ENCODE measurements around the gene UBXN4. TPM values are rescaled to one million over a fixed set of nuclear protein-coding genes. Genes with fewer than 3 reads are reported as not detected.

The UBXN4 gene
- total and polyA plus RNA-seq, 2 of the 13 experiments (the other 11 are each of a cell fraction or from before 2014, with no cell fraction given) = 74.2 to 104 TPM

DNA sequence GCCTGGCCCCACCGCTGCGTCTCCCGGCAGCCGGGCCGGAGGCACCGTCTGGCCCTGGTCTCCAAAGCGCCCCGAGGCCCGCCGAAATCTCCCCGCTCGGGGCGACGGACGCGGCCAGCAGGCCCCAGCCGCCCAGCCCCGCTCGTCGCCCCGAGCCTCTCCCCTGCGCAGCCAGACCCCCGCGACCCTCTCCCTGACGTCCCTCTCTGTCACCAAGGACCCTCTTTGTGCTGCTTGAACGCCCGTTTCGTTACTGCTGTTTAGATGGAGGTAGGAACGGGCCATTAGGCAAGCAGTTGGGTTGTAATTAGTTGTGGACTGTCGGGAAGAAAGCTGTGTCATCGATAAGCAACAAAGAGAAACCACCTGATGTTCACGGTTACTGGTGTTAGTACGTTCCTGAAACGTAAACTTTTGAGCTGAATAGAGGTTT is 686 bp downstream of the UBXN4 start (continued):
- TF ChIP-seq, protein P1, sequence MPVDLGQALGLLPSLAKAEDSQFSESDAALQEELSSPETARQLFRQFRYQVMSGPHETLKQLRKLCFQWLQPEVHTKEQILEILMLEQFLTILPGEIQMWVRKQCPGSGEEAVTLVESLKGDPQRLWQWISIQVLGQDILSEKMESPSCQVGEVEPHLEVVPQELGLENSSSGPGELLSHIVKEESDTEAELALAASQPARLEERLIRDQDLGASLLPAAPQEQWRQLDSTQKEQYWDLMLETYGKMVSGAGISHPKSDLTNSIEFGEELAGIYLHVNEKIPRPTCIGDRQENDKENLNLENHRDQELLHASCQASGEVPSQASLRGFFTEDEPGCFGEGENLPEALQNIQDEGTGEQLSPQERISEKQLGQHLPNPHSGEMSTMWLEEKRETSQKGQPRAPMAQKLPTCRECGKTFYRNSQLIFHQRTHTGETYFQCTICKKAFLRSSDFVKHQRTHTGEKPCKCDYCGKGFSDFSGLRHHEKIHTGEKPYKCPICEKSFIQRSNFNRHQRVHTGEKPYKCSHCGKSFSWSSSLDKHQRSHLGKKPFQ (CRISPR knock-in tag; IDR thresholded peaks at IDR 0.05; ENCODE audit: insufficient replicate concordance) = no peak
- TF ChIP-seq PRMT3 (CRISPR knock-in tag; IDR thresholded peaks at IDR 0.05; ENCODE audit: borderline replicate concordance, low read depth) = no peak
- TF ChIP-seq YEATS2 (CRISPR knock-in tag; IDR thresholded peaks at IDR 0.05; ENCODE audit: borderline replicate concordance) = no peak; the same call in 1 of the 2 replicates
- TF ChIP-seq ZNF431 (CRISPR knock-in tag; IDR thresholded peaks at IDR 0.05; ENCODE audit: borderline replicate concordance, low read depth) = 0 out of 2 replicates have a peak, but pooled peaks have one; percentile 6
- peak; percentile 87 for TF ChIP-seq ASH2L (IDR thresholded peaks at IDR 0.05; ENCODE audit: insufficient read length, low read depth, low read length)
- peak; percentile 19; the same call in 1 of the 2 replicates for TF ChIP-seq ARID2 (CRISPR knock-in tag; IDR thresholded peaks at IDR 0.05; ENCODE audit: borderline replicate concordance)
- TF ChIP-seq GLI4 (CRISPR knock-in tag; IDR thresholded peaks at IDR 0.05; ENCODE audit: borderline replicate concordance) = peak; percentile 12; the same call in 1 of the 2 replicates
- no peak for TF ChIP-seq NR2F2 (IDR thresholded peaks at IDR 0.05; ENCODE audit: borderline replicate concordance, low read depth)
- TF ChIP-seq FOXK2 (IDR thresholded peaks at IDR 0.05) = peak; percentile 36
- TF ChIP-seq, protein P2, sequence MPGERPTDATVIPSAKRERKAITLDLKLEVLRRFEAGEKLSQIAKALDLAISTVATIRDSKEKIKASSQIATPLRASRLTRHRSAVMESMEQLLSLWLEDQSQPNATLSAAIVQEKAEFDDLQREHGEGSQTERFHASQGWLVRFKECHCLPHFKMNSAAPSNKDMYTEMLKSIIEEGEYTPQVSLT (CRISPR knock-in tag; IDR thresholded peaks at IDR 0.05; ENCODE audit: borderline replicate concordance, low read depth) = no peak
- TF ChIP-seq ZNF260 (CRISPR knock-in tag; IDR thresholded peaks at IDR 0.05; ENCODE audit: borderline replicate concordance, low read depth) = no peak
- TF ChIP-seq HNRNPK (IDR thresholded peaks at IDR 0.05; ENCODE audit: low read depth, low read length, poor library complexity, severe bottlenecking) = peak; percentile 57
- no peak for TF ChIP-seq SMAD1 (CRISPR knock-in tag; IDR thresholded peaks at IDR 0.05; ENCODE audit: borderline replicate concordance, low read depth)
- TF ChIP-seq HOXA5 (CRISPR knock-in tag; IDR thresholded peaks at IDR 0.05) = no peak; the same call in 1 of the 2 replicates
- no peak for TF ChIP-seq ZNF382 (CRISPR knock-in tag; IDR thresholded peaks at IDR 0.05; ENCODE audit: borderline replicate concordance)
- TF ChIP-seq, protein P3, sequence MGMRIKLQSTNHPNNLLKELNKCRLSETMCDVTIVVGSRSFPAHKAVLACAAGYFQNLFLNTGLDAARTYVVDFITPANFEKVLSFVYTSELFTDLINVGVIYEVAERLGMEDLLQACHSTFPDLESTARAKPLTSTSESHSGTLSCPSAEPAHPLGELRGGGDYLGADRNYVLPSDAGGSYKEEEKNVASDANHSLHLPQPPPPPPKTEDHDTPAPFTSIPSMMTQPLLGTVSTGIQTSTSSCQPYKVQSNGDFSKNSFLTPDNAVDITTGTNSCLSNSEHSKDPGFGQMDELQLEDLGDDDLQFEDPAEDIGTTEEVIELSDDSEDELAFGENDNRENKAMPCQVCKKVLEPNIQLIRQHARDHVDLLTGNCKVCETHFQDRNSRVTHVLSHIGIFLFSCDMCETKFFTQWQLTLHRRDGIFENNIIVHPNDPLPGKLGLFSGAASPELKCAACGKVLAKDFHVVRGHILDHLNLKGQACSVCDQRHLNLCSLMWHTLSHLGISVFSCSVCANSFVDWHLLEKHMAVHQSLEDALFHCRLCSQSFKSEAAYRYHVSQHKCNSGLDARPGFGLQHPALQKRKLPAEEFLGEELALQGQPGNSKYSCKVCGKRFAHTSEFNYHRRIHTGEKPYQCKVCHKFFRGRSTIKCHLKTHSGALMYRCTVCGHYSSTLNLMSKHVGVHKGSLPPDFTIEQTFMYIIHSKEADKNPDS (CRISPR knock-in tag; IDR thresholded peaks at IDR 0.05) = 0 out of 2 replicates have a peak, but pooled peaks have one; percentile 12
- no peak for TF ChIP-seq ZNF678 (CRISPR knock-in tag; IDR thresholded peaks at IDR 0.05)
- no peak for TF ChIP-seq RFXANK (CRISPR knock-in tag; IDR thresholded peaks at IDR 0.05)
- TF ChIP-seq HNRNPL (IDR thresholded peaks at IDR 0.05; ENCODE audit: low read depth, low read length) = no peak
- peak; percentile 8; the same call in 1 of the 2 replicates for TF ChIP-seq NCOA1 (CRISPR knock-in tag; IDR thresholded peaks at IDR 0.05)
- no peak for TF ChIP-seq GABPA (IDR thresholded peaks at IDR 0.05; ENCODE audit: low read depth, low read length)
- no peak for TF ChIP-seq GABPA (CRISPR knock-in tag; IDR thresholded peaks at IDR 0.05; ENCODE audit: low read depth)
- TF ChIP-seq ZFP82 (CRISPR knock-in tag; IDR thresholded peaks at IDR 0.05; ENCODE audit: borderline replicate concordance) = no peak

All from HepG2 (cell line).